Esophagus squamous epithelium (tissue), 5 donors: ENCODE data around the gene PTPRM. TPM values are rescaled to one million over a fixed set of nuclear protein-coding genes. Genes with fewer than 3 reads are reported as not detected.

Source experiments
- DNase-seq: peaks from one replicate; lab custom pipeline; 2025; lab: John Stamatoyannopoulos, UW
- H3K27ac ChIP-seq, 4 donors: fragments of 200-600 bp; sonication (generic); one replicate each; pipeline ENCODE4 v1.5.1; 2016 to 2019; ENCODE audit warnings: mild to moderate bottlenecking in 1 of 4
- H3K27me3 ChIP-seq, 4 donors: fragments of 200-600 bp; sonication (generic); 1 replicate in 3 of 4; 2 replicates in 1 of 4; pipeline versions ENCODE4 v1.5.1 to v1.6.0; 2017 to 2021; ENCODE audit warnings: antibody characterized with exemption in 1 of 4
- H3K36me3 ChIP-seq, 3 donors: fragments of 200-600 bp; sonication (generic); one replicate each; pipeline ENCODE4 v1.5.1; 2016 to 2019
- H3K4me1 ChIP-seq, 3 donors: fragments of 200-600 bp; sonication (generic); one replicate each; pipeline ENCODE4 v1.5.1; 2017 to 2019
- H3K4me3 ChIP-seq, 4 donors: fragments of 200-600 bp; sonication (generic); 1 replicate in 3 of 4; 2 replicates in 1 of 4; pipeline ENCODE4 v1.5.1; 2016 to 2019; ENCODE audit warnings: mild to moderate bottlenecking in 2 of 4, moderate library complexity in 1 of 4
- H3K9me3 ChIP-seq, 3 donors: fragments of 200-600 bp; sonication (generic); one replicate each; pipeline ENCODE4 v1.5.1; 2016 to 2019
- CTCF ChIP-seq, 6 experiments: fragments of 450-650 bp in 4 of 6; fragments of 200-600 bp in 2 of 6; sonication (generic) in 2 of 6; IDR thresholded peaks; one replicate each; pipeline ENCODE4 v1.5.1; 2016 to 2019; ENCODE audit warnings: antibody characterized with exemption in 6 of 6, mild to moderate bottlenecking in 4 of 6, moderate library complexity in 4 of 6
- POLR2A ChIP-seq, 4 donors: fragments of 450-650 bp; IDR thresholded peaks; one replicate each; pipeline ENCODE4 v1.6.1; 2017; ENCODE audit warnings: antibody characterized with exemption in 4 of 4, mild to moderate bottlenecking in 4 of 4, moderate library complexity in 3 of 4
- WGBS, 2 donors: methylation state at CpG; one replicate each; pipeline ENCODE4 v1.1.5; 2018; 5-methylcytosine and 5-hydroxymethylcytosine counted together
- intact Hi-C: fragments of 100-400 bp; cut with DNase I; formaldehyde crosslinking; loops from one replicate; pipeline ENCODE4 v1.15.0; 2022
- total RNA-seq, 4 donors: library from RNA; depleted of rRNA; stranded (reverse); fragments of >200 nt; gene quantifications; one replicate each; pipeline ENCODE4 v1.1.0, GENCODE V29; 2016
- donor health status: DM: yes; HTN: yes; CAD: no.

The PTPRM gene
- total RNA-seq, 4 donors from 2014 or later, result 6.5 to 38.7 (median 11.1) TPM

- intact Hi-C loops, result no loop called here
- H3K36me3 ChIP-seq, result no peaks in the 10 kb centered on the region
- no peaks in the 10 kb centered on the region for H3K9me3 ChIP-seq
- H3K4me1 ChIP-seq, result peaks cover 0 to 10% (median 7%) of the 10 kb centered on the region in 3 donors
- no peaks in the 10 kb centered on the region for H3K27me3 ChIP-seq
- peak overlapping the region in 2 of 4 donors; percentile 23 to 37 for H3K27ac ChIP-seq
- WGBS, 2 donors, result 30 to 39% methylated on average over 3 of the region's 3 CpGs
- no peak for DNase-seq
- TF ChIP-seq POLR2A (IDR thresholded peaks at IDR 0.05), result no peak
- no peak for TF ChIP-seq CTCF (IDR thresholded peaks at IDR 0.05)
- H3K4me3 ChIP-seq, result no peak overlapping the region
These were observed 354.9 kb downstream of the PTPRM start for GRCh38 chr18:7921938-7922587.

GRCh38 chr18:7923105-7923504, 356.0 kb downstream of the PTPRM start:
- no peaks in the 10 kb centered on the region for H3K36me3 ChIP-seq
- H3K4me1 ChIP-seq, result peaks cover 0 to 10% (median 7%) of the 10 kb centered on the region in 3 donors
- 92 to 100% methylated on average over 2 to 4 of the region's 4 CpGs for WGBS, 2 donors
- H3K27ac ChIP-seq, result no peak overlapping the region
- intact Hi-C loops, result no loop called here
- no peaks in the 10 kb centered on the region for H3K9me3 ChIP-seq
- no peak overlapping the region for H3K4me3 ChIP-seq
- no peak for DNase-seq
- TF ChIP-seq POLR2A (IDR thresholded peaks at IDR 0.05) (no peak), CTCF (IDR thresholded peaks at IDR 0.05) (no peak)
- H3K27me3 ChIP-seq, result no peaks in the 10 kb centered on the region

- Histone ChIP-seq H3K9me3 (no peaks in the 10 kb centered on the region), H3K4me3 (no peak overlapping the region), H3K27me3 (no peaks in the 10 kb centered on the region), H3K4me1 (peaks cover 0 to 10% (median 7%) of the 10 kb centered on the region in 3 donors), H3K27ac (no peak overlapping the region), H3K36me3 (no peaks in the 10 kb centered on the region)
- no peak for DNase-seq
- 76 to 90% methylated on average over 5 of the region's 5 CpGs for WGBS, 2 donors
- intact Hi-C loops, result no loop called here
- TF ChIP-seq POLR2A (IDR thresholded peaks at IDR 0.05) (no peak), CTCF (IDR thresholded peaks at IDR 0.05) (no peak)
These were observed 357.5 kb downstream of the PTPRM start for GRCh38 chr18:7924616-7925015.

- no peaks in the 10 kb centered on the region for H3K36me3 ChIP-seq
- H3K27me3 ChIP-seq, result no peaks in the 10 kb centered on the region
- intact Hi-C loops, result no loop called here
- WGBS, 2 donors, result 76 to 77% methylated on average over 4 of the region's 4 CpGs
- DNase-seq, result no peak
- peaks cover 0 to 10% (median 7%) of the 10 kb centered on the region in 3 donors for H3K4me1 ChIP-seq
- no peaks in the 10 kb centered on the region for H3K9me3 ChIP-seq
- TF ChIP-seq POLR2A (IDR thresholded peaks at IDR 0.05), result no peak
- TF ChIP-seq CTCF (IDR thresholded peaks at IDR 0.05), result no peak
- H3K4me3 ChIP-seq, result no peak overlapping the region
- H3K27ac ChIP-seq, result no peak overlapping the region
These were observed 359.4 kb downstream of the PTPRM start for GRCh38 chr18:7926526-7926925.

GRCh38 chr18:7927119-7927518, 360.0 kb downstream of the PTPRM start:
- no peak for DNase-seq
- no peaks in the 10 kb centered on the region for H3K36me3 ChIP-seq
- peaks cover 0 to 7% (median 3%) of the 10 kb centered on the region in 3 donors for H3K4me1 ChIP-seq
- H3K27me3 ChIP-seq, result no peaks in the 10 kb centered on the region
- no peak overlapping the region for H3K27ac ChIP-seq
- no peak overlapping the region for H3K4me3 ChIP-seq
- no peaks in the 10 kb centered on the region for H3K9me3 ChIP-seq
- intact Hi-C loops, result no loop called here
- 61 to 69% methylated on average over 2 of the region's 2 CpGs for WGBS, 2 donors
- TF ChIP-seq CTCF (IDR thresholded peaks at IDR 0.05), result no peak
- TF ChIP-seq POLR2A (IDR thresholded peaks at IDR 0.05), result no peak
